HPDE6-E6E7 (cell line): Measurements from ENCODE around the gene STAT1.

Source experiments
- DNase-seq: peaks from one replicate; pipeline ENCODE4 v3.0.0; 2011; ENCODE audit warnings: missing footprints; ENCODE audit errors: extremely low spot score

Gene STAT1

GRCh38 chr2:190959911-190960788 lies 53.8 kb downstream of the STAT1 start:
- no peak for DNase-seq

GRCh38 chr2:190953257-190953656 lies 60.7 kb downstream of the STAT1 start:
- DNase-seq, result no peak

DNA sequence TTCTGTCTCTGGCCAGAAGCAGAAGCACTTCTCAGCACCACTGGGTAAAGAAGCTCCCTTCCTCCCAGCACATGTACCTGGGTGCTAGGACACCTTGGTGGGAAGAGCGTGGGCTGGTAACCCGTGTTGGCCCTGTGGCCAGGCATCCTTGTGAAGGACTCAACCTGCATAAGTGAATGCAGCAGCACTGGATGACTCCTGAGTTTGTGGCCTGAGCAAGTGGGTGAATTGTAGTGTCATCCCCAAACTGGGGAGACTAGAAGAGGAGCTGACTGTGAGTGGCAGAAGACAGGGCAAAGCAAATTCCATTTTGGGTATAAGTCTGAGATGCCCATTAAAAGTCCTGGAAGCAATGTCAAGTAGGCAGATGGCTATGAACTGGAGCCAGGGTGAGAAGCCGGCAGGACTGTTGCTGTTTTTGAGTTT lies 63.4 kb downstream of the STAT1 start:
- no peak for DNase-seq

DNA sequence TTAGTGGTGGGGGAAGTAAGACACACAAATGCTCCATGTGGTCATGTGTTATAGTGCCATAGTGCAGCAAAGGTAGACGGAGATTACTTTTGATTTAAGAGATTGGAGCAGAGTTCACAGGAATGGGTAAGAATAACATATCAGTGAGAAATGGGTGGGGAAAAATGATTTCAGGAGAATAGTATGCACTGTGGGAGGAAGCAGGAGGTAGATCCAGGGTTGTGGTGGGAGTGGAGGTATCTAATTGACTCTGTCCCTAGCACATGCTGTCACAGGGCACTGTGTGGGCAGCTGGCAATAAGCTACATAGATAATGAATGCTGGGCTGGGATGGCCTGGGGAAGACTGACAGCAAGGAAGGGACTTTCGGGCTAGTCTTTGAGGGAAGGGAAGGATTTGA lies 65.3 kb downstream of the STAT1 start:
- DNase-seq, result no peak

DNA sequence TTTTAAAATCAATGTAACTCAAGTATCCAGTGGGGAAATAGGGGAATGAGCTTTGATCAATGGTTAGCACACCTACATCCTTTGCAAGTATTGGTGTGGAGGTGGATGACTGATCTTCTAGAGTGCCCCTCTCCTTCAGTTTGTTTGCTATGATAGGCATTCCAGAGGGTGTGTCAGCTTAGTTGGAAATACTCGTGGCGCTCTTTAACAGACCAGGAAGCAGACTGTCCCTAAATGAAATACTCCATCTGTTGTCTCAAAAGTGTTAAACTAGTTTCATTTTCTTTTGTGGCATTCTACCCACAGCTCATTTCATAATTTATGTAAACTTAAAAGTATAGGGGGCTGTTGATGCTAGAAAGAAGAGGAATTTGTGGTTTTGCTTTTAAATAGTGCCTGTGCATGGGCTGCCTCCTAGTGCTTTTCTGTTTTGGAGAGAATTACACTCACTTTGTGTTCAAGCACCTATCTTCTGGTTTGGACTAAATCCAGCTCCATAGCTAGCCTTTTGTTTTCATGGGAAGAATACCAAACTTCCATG lies 66.2 kb downstream of the STAT1 start:
- no peak for DNase-seq

- DNase-seq, result no peak
Measured at GRCh38 chr2:190947141-190947540, 66.8 kb downstream of the STAT1 start.

DNA sequence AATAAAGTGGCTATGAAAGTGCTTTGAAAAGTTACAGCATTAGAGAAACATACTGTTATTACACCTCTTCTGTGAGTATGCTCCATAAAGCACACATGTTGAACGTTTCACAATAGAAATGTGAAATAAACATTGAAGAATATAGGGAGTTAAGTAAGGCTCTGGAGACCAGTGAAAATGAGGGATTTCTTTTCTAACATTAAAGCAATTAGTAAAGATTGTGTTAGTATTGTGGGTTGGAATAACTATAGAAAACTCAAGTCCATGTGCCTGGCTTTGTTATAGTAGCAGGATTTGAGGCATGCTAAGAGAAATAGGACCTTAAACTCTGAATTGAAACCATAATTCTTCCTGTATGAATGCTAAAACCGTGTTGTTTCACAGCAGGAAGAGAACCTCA lies 70.3 kb downstream of the STAT1 start:
- no peak for DNase-seq

DNA sequence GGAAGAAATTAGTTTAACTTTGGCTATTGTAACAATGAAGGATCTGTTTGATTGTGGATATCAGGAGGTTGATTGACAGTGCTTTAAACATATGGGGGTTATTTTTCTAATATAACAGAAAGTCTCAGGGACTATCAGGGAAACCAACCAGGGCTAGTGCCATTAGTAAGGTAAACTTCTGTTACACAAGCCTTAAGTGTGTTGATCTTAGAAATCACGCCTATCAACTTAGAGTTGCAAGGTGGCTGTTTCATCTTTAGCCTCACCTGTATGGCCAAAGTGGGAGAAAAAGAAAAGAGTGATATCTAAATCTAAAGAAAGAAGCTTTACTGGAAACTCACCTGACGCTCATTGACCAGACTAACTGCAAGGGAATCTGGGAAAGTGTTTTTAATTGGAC lies 71.3 kb downstream of the STAT1 start:
- no peak for DNase-seq

- DNase-seq, result no peak
Measured at GRCh38 chr2:190941571-190941970, 72.4 kb downstream of the STAT1 start.

- no peak for DNase-seq
Measured at GRCh38 chr2:190940454-190940853, 73.5 kb downstream of the STAT1 start.

GRCh38 chr2:190938771-190939335 lies 75.1 kb downstream of the STAT1 start:
- no peak for DNase-seq

DNA sequence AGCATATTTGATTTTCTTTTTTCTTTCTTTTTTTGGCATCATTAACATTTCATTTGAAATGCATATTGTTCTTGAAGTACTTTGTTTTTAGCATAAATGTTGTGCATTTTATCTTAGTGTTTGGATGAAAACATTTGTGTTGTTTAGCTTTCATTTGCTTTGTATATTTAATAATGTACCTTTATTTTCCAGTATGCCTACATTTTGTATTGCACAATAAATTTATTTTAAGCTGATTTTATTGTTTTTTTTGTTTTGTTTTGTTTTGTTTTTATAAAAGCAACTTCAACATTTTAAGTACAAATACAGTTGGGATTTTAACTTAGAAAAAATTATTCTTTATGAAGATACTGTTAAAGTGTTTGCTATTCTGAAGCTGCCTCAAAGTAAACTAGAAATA lies 78.9 kb downstream of the STAT1 start:
- DNase-seq, result no peak

- DNase-seq, result no peak
Measured at GRCh38 chr2:190933361-190933760, 80.6 kb downstream of the STAT1 start.

- no peak for DNase-seq
Measured at GRCh38 chr2:190932514-190932913, 81.5 kb downstream of the STAT1 start.

GRCh38 chr2:190930411-190930810 lies 83.6 kb downstream of the STAT1 start:
- no peak for DNase-seq

GRCh38 chr2:190929919-190930318 lies 84.1 kb downstream of the STAT1 start:
- DNase-seq, result no peak

GRCh38 chr2:190927301-190927700 lies 86.7 kb downstream of the STAT1 start:
- DNase-seq, result no peak

- no peak for DNase-seq
Measured at GRCh38 chr2:190922376-190922775, 91.6 kb downstream of the STAT1 start.

DNA sequence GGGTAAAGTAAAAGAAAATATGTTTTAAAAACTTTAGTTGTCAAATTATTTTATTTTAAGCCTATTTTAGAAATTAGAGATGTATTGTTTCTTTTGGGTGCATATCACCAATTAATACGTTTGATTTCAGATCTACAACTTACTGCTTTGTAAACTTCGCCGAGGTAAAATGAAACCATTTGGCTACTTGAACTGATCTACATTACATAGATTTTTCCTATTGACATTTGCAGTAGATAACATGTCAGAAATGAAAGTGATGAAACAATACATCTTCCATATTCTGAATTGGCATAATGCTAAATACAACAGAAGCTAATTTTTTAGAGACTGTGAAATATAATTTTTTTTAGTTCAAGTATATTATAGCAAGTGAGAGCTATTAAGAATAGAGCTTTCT lies 93.9 kb downstream of the STAT1 start:
- no peak for DNase-seq
